Measurements from ENCODE around the gene C6orf132. TPM values are rescaled to one million over a fixed set of nuclear protein-coding genes. Genes with fewer than 3 reads are reported as not detected.

C6orf132 gene
- total and polyA plus RNA-seq, 12 donors = 0.09 to 4.7 (median 1.4) TPM

DNA sequence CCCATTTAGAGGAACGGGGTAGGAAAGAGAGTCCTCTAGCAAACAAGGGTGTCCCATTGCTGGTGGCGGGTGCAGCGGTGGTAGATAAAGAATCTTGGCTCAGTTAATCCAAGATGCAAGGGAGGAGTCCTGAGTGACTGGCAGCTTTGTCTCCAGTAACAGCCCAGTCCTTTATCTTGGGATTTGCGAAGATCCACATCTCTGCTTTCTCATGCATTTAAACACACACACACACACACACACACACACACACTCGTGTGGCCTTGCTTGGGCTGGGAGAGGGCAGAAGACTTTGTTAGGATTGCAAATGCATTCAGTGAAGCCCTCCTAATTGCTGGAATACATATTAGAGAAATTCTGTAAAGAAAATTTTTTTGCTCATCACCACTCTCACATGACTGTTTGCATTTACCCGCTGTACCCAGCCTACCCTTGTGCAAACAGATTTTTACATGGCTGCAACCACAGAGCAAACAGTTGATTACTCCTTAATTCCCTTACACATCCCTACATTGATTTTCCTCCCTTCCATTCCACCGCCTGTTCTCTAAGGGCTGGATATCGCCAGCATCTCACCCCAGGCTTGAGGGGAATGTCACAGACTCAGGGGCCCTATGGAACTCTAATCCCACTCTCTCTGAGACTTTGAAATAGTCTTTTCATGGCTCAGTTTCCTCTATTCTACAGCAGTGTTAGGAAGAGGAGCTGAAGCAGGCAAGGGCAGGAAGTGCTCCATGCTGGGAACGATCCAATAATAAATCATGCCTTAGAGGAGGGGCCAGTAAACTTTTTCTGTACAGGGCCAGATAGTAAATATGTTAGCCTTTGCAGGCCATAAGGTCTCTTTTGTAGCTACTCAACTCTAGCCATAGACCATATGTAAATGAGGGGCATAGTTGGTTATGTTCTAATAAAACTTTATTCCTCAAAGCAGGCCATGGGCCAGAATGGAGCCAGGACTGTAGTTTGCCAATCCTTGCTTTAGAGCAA, 3.5 kb downstream of the C6orf132 start:
- no peak for TF ChIP-seq POLR2A (IDR thresholded peaks at IDR 0.05)
- TF ChIP-seq, protein P1, sequence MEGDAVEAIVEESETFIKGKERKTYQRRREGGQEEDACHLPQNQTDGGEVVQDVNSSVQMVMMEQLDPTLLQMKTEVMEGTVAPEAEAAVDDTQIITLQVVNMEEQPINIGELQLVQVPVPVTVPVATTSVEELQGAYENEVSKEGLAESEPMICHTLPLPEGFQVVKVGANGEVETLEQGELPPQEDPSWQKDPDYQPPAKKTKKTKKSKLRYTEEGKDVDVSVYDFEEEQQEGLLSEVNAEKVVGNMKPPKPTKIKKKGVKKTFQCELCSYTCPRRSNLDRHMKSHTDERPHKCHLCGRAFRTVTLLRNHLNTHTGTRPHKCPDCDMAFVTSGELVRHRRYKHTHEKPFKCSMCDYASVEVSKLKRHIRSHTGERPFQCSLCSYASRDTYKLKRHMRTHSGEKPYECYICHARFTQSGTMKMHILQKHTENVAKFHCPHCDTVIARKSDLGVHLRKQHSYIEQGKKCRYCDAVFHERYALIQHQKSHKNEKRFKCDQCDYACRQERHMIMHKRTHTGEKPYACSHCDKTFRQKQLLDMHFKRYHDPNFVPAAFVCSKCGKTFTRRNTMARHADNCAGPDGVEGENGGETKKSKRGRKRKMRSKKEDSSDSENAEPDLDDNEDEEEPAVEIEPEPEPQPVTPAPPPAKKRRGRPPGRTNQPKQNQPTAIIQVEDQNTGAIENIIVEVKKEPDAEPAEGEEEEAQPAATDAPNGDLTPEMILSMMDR (IDR thresholded peaks at IDR 0.05) = no peak
- Histone ChIP-seq H3K4me1 (replicated peaks in 1 of 2) (peaks cover 5 to 40% of the 10 kb centered on the region in 2 donors), H3K27me3 (no peaks in the 10 kb centered on the region), H3K27ac (no peak overlapping the region), H3K36me3 (replicated peaks in 1 of 2) (no peaks in the 10 kb centered on the region), H3K4me3 (no peak overlapping the region), H3K9me3 (replicated peaks in 1 of 3) (no peaks in the 10 kb centered on the region)
- 69 to 72% (median 71%) methylated on average over 9 of the region's 9 CpGs for WGBS, 4 donors
- no peak for DNase-seq
- intact Hi-C loops (cut with DNase I) = no loop called here

DNA sequence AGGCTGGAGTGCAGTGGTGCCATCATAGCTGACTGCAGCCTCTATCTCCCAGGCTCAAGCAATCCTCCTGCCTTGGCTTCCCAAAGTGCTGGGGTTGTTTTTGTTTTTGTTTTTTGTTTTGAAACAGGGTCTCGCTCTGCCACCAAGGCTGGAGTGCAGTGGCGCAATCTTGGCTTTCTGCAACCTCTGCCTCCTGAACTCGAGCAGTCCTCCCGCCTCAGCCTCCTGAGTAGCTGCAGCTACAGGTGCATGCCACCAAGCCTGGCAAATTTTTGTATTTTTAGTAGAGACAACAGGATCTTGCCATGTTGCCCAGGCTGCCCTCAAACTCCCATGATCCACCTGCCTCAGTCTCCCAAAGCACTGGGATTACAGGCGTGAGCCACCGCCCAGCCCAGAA, 4.2 kb downstream of the C6orf132 start:
- Histone ChIP-seq H3K27me3 (no peaks in the 10 kb centered on the region), H3K4me3 (no peak overlapping the region), H3K4me1 (replicated peaks in 1 of 2) (peaks cover 5 to 40% of the 10 kb centered on the region in 2 donors), H3K27ac (no peak overlapping the region), H3K9me3 (replicated peaks in 1 of 3) (no peaks in the 10 kb centered on the region), H3K36me3 (replicated peaks in 1 of 2) (no peaks in the 10 kb centered on the region)
- DNase-seq = no peak
- TF ChIP-seq POLR2A (IDR thresholded peaks at IDR 0.05) = no peak
- TF ChIP-seq, protein P1 (IDR thresholded peaks at IDR 0.05) = no peak
- 94 to 98% (median 95%) methylated on average over 6 of the region's 6 CpGs for WGBS, 4 donors
- intact Hi-C loops (cut with DNase I) = no loop called here

DNA sequence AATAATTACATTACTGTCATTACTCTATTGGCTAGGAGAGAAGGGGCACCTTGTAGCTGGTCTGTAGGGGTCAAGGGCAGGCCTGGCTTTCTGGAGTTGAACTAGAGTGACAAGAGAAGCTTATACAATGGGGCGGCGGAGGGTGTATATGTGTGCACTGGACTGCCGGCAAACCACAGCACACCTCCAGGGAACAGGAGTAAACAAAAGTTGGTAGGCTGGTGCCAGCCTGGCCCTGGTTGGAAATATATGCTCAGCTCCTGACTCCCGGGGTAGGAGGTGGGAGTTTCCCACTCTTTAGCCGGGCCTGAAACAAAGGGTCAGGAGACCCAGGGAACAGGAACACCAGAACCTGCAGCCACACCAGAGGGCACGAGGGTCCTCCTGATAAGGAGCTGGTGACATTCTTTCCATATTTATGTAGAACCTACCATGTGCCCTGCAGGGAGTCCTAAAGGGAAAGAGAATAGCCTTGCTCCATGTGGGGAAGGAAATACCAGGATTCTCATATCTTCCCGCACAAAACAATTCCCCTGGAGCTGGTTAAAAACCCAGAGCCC, 5.1 kb downstream of the C6orf132 start:
- H3K4me3 ChIP-seq = no peak overlapping the region
- no peaks in the 10 kb centered on the region for H3K36me3 ChIP-seq (replicated peaks in 1 of 2)
- no peaks in the 10 kb centered on the region for H3K9me3 ChIP-seq (replicated peaks in 1 of 3)
- no peak for DNase-seq
- no peak for TF ChIP-seq POLR2A (IDR thresholded peaks at IDR 0.05)
- TF ChIP-seq, protein P1 (IDR thresholded peaks at IDR 0.05) = no peak
- intact Hi-C loops (cut with DNase I) = no loop called here
- WGBS, 4 donors = 83 to 91% (median 86%) methylated on average over 6 to 7 of the region's 7 CpGs
- H3K4me1 ChIP-seq (replicated peaks in 1 of 2) = peaks cover 5 to 32% of the 10 kb centered on the region in 2 donors
- no peaks in the 10 kb centered on the region for H3K27me3 ChIP-seq
- peak overlapping the region in 2 of 5 donors; percentile 22 to 73 for H3K27ac ChIP-seq

DNA sequence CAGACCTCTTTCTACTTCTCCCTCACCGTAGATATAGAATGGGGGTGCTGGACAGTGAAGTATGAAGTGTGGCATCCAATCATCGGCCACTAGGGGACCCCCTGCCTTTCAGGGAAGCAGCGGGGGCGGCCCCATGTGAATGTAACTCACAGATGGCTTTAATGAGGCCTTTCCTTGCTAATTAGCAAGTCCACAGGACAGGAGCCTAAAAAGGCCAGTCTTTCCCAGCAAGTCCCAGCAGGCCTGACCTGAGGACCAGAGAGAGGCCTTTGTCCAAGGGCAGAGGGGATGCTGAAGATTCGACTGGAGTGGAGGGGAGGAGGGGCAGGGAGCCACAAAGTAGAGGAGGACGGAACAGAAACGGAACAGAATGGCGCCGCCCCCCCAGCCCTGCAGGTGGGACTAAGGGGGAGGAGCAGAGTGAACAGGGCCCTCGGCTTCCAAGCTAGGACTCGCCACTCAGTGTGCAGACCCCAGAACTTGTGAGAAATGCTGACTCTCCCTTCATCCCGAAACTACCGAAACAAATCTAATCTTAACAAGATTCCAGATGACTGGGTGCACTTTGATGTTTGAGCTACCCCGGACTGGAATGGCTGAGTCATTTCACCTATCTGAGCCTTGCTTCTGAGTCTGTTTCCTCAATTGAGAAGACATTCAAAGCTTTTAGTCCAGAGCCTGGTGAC, 5.8 kb downstream of the C6orf132 start:
- 54 to 68% (median 57%) methylated on average over 13 to 14 of the region's 14 CpGs for WGBS, 4 donors
- Histone ChIP-seq H3K27ac (peak overlapping the region in 1 of 5 donors; percentile 73), H3K4me1 (replicated peaks in 1 of 2) (peaks cover 3 to 26% of the 10 kb centered on the region in 2 donors), H3K36me3 (replicated peaks in 1 of 2) (no peaks in the 10 kb centered on the region), H3K27me3 (no peaks in the 10 kb centered on the region), H3K9me3 (replicated peaks in 1 of 3) (no peaks in the 10 kb centered on the region), H3K4me3 (no peak overlapping the region)
- TF ChIP-seq, protein P1 (IDR thresholded peaks at IDR 0.05) = no peak
- no peak for TF ChIP-seq POLR2A (IDR thresholded peaks at IDR 0.05)
- intact Hi-C loops (cut with DNase I) = no loop called here
- peak in 3 of 7 donors; percentile 15 to 33 (median 27) for DNase-seq

Data from adrenal gland (tissue), 12 donors.